Measurements from ENCODE around the gene GRM8. TPM values are rescaled to one million over a fixed set of nuclear protein-coding genes. Genes with fewer than 3 reads are reported as not detected.

Gene GRM8
- total RNA-seq, 2 experiments from 2014 or later: not detected

DNA sequence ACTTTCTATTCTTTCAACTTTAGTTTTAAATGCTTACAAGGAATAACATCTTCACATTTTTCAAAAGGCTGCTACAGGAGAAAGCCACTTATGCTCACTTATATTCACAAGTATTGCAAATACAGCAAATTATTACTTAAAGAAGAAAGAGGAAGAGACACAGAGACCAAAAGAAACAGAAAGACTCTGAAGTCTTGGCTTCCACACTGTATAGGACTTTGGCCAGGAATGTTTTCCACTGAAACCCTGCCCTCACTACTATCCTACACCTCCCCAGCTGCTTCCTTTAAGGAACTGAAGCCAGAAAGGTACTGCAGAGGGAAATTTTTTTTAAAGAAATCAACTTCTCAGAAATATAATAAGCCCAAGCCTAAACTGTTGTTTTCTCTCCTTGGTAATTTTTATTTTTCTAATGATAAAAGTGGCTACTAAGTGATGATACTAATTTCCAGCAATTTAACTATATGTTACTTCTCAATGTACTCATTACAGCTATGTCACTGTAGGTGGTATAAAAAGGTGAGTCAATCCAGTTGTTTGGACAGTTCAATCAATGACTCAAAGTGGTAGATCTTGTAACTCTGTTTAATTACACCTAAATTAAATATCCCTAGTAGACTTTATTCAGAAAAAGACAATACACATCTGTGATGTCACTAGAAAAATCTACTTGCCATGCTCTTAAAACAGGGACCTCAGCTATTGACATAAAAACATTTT, 231.6 kb downstream of the GRM8 start:
- peaks cover 2% of the 10 kb centered on the region for H3K27me3 Mint-ChIP-seq
- no peaks in the 10 kb centered on the region for H3K4me1 Mint-ChIP-seq
- H3K27ac Mint-ChIP-seq: no peak overlapping the region
- CTCF ChIA-PET: no interaction called here
- ATAC-seq: no peak
- H3K36me3 Mint-ChIP-seq (ENCODE audit: low read depth): no peaks in the 10 kb centered on the region
- DNase-seq: no peak
- H3K9me3 Mint-ChIP-seq (ENCODE audit: low read depth): no peaks in the 10 kb centered on the region
- H3K4me3 Mint-ChIP-seq: no peak overlapping the region
- intact Hi-C loops (cut with DNase I, micrococcal nuclease): no loop called here
- POLR2A ChIA-PET: no interaction called here

DNA sequence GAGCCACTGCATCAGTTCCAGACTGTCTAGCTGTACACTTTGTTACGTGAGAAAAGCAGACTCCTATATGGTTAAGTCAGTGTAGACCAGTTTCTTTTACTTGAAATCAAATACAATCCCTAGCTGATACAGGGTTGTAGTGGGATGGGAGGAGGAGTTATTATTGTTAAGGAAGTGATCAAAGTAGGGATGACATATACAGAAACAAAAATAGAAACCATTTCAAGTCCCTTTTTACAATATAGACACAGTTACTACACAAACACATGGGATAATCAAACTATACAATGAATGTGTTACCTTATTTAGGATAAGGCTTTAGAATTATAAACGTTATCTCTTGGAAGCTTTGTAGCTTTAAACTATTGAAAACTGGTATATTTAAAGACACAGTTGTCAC, 233.9 kb downstream of the GRM8 start:
- peaks cover 2% of the 10 kb centered on the region for H3K27me3 Mint-ChIP-seq
- DNase-seq (no peak), ATAC-seq (no peak)
- ChIA-PET POLR2A (no interaction called here), CTCF (no interaction called here)
- H3K4me1 Mint-ChIP-seq: no peaks in the 10 kb centered on the region
- no peaks in the 10 kb centered on the region for H3K9me3 Mint-ChIP-seq (ENCODE audit: low read depth)
- intact Hi-C loops (cut with DNase I, micrococcal nuclease): no loop called here
- no peak overlapping the region for H3K4me3 Mint-ChIP-seq
- H3K27ac Mint-ChIP-seq: no peak overlapping the region
- no peaks in the 10 kb centered on the region for H3K36me3 Mint-ChIP-seq (ENCODE audit: low read depth)

- Mint-ChIP-seq H3K27me3 (peaks cover 2% of the 10 kb centered on the region), H3K4me3 (no peak overlapping the region), H3K4me1 (no peaks in the 10 kb centered on the region), H3K9me3 (ENCODE audit: low read depth) (no peaks in the 10 kb centered on the region), H3K36me3 (ENCODE audit: low read depth) (no peaks in the 10 kb centered on the region), H3K27ac (no peak overlapping the region)
- intact Hi-C loops (cut with DNase I, micrococcal nuclease): no loop called here
- ATAC-seq: no peak
- no peak for DNase-seq
- CTCF ChIA-PET: interaction anchor here (0.5 kb wide), 1 partner anchor 1634 kb away, joined by 3 read pairs; no protein-coding TSS in a partner anchor
- POLR2A ChIA-PET: no interaction called here
Observed at GRCh38 chr7:127017196-127017595, 235.5 kb downstream of the GRM8 start.

GRCh38 chr7:127000725-127001124, 252.0 kb downstream of the GRM8 start:
- Mint-ChIP-seq H3K36me3 (ENCODE audit: low read depth) (no peaks in the 10 kb centered on the region), H3K4me1 (no peaks in the 10 kb centered on the region), H3K9me3 (ENCODE audit: low read depth) (no peaks in the 10 kb centered on the region), H3K4me3 (no peak overlapping the region), H3K27me3 (peaks cover 7% of the 10 kb centered on the region), H3K27ac (no peak overlapping the region)
- DNase-seq: no peak
- ChIA-PET POLR2A (no interaction called here), CTCF (no interaction called here)
- ATAC-seq: no peak
- intact Hi-C loops (cut with DNase I, micrococcal nuclease): no loop called here

DNA sequence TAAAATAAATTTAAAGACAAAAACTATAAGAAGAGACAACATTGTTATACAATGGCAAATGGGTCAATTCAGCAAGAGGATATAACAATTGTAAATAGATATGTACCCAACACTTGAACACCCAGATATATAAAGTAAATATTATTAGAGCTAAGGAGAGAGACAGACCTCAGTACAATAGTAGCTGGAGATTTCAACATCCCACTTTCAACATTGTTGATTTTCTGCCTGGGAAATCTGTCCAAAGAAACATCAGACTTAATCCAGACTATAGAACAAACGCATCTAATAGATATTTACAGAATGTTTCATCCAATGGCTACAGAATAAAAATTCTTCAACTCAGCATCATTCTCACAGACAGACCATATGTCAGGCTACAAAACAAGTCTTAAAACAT, 256.1 kb downstream of the GRM8 start:
- H3K9me3 Mint-ChIP-seq (ENCODE audit: low read depth): no peaks in the 10 kb centered on the region
- H3K27ac Mint-ChIP-seq: no peak overlapping the region
- intact Hi-C loops (cut with DNase I, micrococcal nuclease): no loop called here
- POLR2A ChIA-PET: no interaction called here
- no peaks in the 10 kb centered on the region for H3K4me1 Mint-ChIP-seq
- ATAC-seq (no peak), DNase-seq (no peak)
- H3K27me3 Mint-ChIP-seq: peaks cover 8% of the 10 kb centered on the region
- H3K36me3 Mint-ChIP-seq (ENCODE audit: low read depth): no peaks in the 10 kb centered on the region
- CTCF ChIA-PET: no interaction called here
- H3K4me3 Mint-ChIP-seq: no peak overlapping the region

- peaks cover 8% of the 10 kb centered on the region for H3K27me3 Mint-ChIP-seq
- H3K4me3 Mint-ChIP-seq: no peak overlapping the region
- intact Hi-C loops (cut with DNase I, micrococcal nuclease): no loop called here
- no peaks in the 10 kb centered on the region for H3K36me3 Mint-ChIP-seq (ENCODE audit: low read depth)
- DNase-seq (no peak), ATAC-seq (no peak)
- no peaks in the 10 kb centered on the region for H3K4me1 Mint-ChIP-seq
- ChIA-PET CTCF (no interaction called here), POLR2A (interaction anchor here (0.6 kb wide), 1 partner anchor 130 kb away, joined by 6 read pairs; no protein-coding TSS in a partner anchor)
- no peaks in the 10 kb centered on the region for H3K9me3 Mint-ChIP-seq (ENCODE audit: low read depth)
- H3K27ac Mint-ChIP-seq: no peak overlapping the region
Observed at GRCh38 chr7:126993626-126994213, 259.0 kb downstream of the GRM8 start.

DNA sequence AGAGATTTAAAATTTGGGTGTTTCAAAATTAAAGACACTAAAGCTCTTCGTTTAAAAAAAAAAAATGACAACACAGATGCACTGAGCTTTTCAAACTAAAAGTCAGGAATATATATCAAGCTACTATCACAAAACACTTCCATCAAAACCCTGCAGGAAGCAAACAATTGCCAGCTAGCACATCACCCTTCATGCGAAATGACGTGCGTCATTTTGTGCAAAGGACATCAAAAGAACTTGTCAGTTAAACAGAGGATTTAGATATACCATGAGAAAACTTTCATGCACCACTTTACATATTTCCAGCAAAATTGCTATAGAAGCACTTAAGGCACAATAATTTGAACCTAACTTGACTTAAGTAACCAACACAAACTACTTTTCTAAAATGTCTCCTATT, 264.7 kb downstream of the GRM8 start:
- H3K27me3 Mint-ChIP-seq: peaks cover 1% of the 10 kb centered on the region
- H3K4me3 Mint-ChIP-seq: no peak overlapping the region
- H3K9me3 Mint-ChIP-seq (ENCODE audit: low read depth): no peaks in the 10 kb centered on the region
- no peak overlapping the region for H3K27ac Mint-ChIP-seq
- ChIA-PET POLR2A (no interaction called here), CTCF (interaction anchor here (1.0 kb wide), 2 partner anchors 11 to 26 kb away, joined by 3 to 4 read pairs; no protein-coding TSS in a partner anchor)
- ATAC-seq (no peak), DNase-seq (no peak)
- intact Hi-C loops (cut with DNase I, micrococcal nuclease): no loop called here
- H3K36me3 Mint-ChIP-seq (ENCODE audit: low read depth): no peaks in the 10 kb centered on the region
- H3K4me1 Mint-ChIP-seq: no peaks in the 10 kb centered on the region

DNA sequence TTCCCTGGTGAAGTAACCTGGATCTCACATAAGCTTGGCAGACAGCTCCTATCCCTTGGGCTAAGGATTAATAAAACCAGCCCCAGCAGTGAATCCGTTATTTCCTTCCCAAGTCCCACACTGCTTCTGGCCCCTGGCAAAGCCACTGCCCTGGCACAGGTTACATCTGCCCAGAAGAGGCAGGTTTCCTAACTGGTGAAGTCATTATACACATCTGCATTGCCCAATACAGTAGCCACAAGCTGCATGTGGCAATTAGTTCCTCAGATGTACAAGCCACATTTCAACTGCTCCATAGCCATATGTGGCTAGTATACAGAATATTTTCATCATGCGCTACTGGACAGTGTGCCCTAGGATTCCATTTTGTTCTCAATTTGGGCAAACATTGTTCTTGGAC, 273.0 kb downstream of the GRM8 start:
- no peak for ATAC-seq
- no peaks in the 10 kb centered on the region for H3K9me3 Mint-ChIP-seq (ENCODE audit: low read depth)
- intact Hi-C loops (cut with DNase I, micrococcal nuclease): no loop called here
- H3K4me1 Mint-ChIP-seq: no peaks in the 10 kb centered on the region
- H3K27me3 Mint-ChIP-seq: peaks cover 2% of the 10 kb centered on the region
- no peak for DNase-seq
- H3K4me3 Mint-ChIP-seq: no peak overlapping the region
- H3K36me3 Mint-ChIP-seq (ENCODE audit: low read depth): no peaks in the 10 kb centered on the region
- POLR2A ChIA-PET: no interaction called here
- H3K27ac Mint-ChIP-seq: no peak overlapping the region
- CTCF ChIA-PET: no interaction called here

DNA sequence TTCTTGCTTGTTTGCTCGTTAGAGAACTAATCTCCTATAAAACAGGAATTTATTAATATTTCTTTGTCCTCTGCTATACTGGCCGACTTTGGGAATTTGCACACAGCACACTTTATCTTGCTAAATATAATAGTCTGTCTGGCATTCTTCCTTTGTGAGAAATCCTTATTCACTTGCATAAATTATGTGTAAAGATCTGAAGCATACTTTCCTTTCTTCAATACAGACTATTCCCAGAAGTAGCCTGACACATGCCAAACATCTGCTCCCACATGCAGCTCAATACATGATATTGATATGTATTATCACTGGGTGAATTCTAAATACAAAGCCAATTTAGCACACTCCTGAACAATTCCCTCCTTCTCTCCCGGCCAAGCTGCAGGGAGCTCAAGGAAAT, 273.9 kb downstream of the GRM8 start:
- no peak for ATAC-seq
- intact Hi-C loops (cut with DNase I, micrococcal nuclease): no loop called here
- Mint-ChIP-seq H3K9me3 (ENCODE audit: low read depth) (no peaks in the 10 kb centered on the region), H3K27me3 (peaks cover 2% of the 10 kb centered on the region), H3K4me3 (no peak overlapping the region), H3K27ac (no peak overlapping the region), H3K4me1 (no peaks in the 10 kb centered on the region), H3K36me3 (ENCODE audit: low read depth) (no peaks in the 10 kb centered on the region)
- DNase-seq: no peak
- POLR2A ChIA-PET: no interaction called here
- CTCF ChIA-PET: no interaction called here

- H3K4me1 Mint-ChIP-seq: no peaks in the 10 kb centered on the region
- H3K9me3 Mint-ChIP-seq (ENCODE audit: low read depth): no peaks in the 10 kb centered on the region
- ATAC-seq (no peak), DNase-seq (no peak)
- peaks cover 2% of the 10 kb centered on the region for H3K27me3 Mint-ChIP-seq
- no peak overlapping the region for H3K4me3 Mint-ChIP-seq
- H3K27ac Mint-ChIP-seq: no peak overlapping the region
- intact Hi-C loops (cut with DNase I, micrococcal nuclease): no loop called here
- no peaks in the 10 kb centered on the region for H3K36me3 Mint-ChIP-seq (ENCODE audit: low read depth)
- ChIA-PET CTCF (no interaction called here), POLR2A (no interaction called here)
Observed at GRCh38 chr7:126973066-126973465, 279.7 kb downstream of the GRM8 start.

DNA sequence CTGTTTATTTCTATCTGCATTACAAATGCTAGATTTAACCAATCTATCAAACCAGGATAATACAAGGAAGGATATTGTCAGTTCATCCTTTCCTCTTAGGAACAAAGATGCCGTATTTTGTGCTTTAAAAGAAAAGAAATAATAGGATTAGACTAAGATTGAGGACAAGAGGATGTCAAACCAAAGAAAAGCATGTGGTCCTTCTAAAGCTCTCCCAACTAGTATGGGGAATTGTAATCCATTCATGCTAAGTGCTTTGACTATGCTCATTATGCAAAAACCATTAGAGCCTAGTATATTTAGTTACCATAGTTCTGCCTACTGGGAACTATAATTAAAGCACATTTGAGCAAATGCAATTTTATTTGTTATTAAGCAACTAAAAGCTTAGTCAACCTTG, 280.2 kb downstream of the GRM8 start:
- POLR2A ChIA-PET: no interaction called here
- Mint-ChIP-seq H3K4me1 (no peaks in the 10 kb centered on the region), H3K4me3 (no peak overlapping the region), H3K9me3 (ENCODE audit: low read depth) (no peaks in the 10 kb centered on the region), H3K36me3 (ENCODE audit: low read depth) (no peaks in the 10 kb centered on the region), H3K27ac (no peak overlapping the region), H3K27me3 (peaks cover 2% of the 10 kb centered on the region)
- CTCF ChIA-PET: no interaction called here
- ATAC-seq (no peak), DNase-seq (no peak)
- intact Hi-C loops (cut with DNase I, micrococcal nuclease): no loop called here

DNA sequence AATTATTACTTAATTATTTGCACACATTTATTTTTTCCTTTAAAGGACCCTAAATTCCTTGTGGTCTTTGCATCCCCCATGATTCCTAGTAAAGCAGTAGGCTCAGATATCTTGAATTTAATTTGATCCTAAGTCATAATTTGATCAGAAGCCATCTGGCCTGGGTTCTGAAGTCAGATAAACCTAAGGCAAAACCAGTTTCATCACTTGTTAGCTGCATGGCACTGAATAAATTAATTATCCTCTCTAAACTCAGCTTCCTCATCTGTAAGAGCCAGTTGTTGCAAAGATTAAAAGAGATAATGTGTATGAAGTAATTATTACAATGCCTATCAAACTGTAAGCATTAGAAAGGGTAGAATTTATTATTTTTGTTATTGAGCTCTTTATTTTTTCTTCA, 293.1 kb downstream of the GRM8 start:
- Mint-ChIP-seq H3K36me3 (ENCODE audit: low read depth) (no peaks in the 10 kb centered on the region), H3K9me3 (ENCODE audit: low read depth) (no peaks in the 10 kb centered on the region), H3K27me3 (peaks cover 7% of the 10 kb centered on the region), H3K27ac (no peak overlapping the region), H3K4me1 (no peaks in the 10 kb centered on the region), H3K4me3 (no peak overlapping the region)
- DNase-seq (no peak), ATAC-seq (no peak)
- ChIA-PET CTCF (no interaction called here), POLR2A (no interaction called here)
- intact Hi-C loops (cut with DNase I, micrococcal nuclease): no loop called here
